Loucy (cell line): Measurements from ENCODE around the gene CAMK2N1.

ENCODE experiments used
- CTCF ChIP-seq: fragments of 200-600 bp; sonication (generic); conservative IDR thresholded peaks from 2 replicates; pipeline ENCODE4 v1.5.1; 2014; ENCODE audit warnings: mild to moderate bottlenecking, antibody characterized with exemption, low read length
- EZH2phosphoT487 ChIP-seq: fragments of 200-600 bp; IDR thresholded peaks from 2 replicates; pipeline ENCODE4 v1.6.1; 2018; ENCODE audit warnings: antibody characterized with exemption, mild to moderate bottlenecking, moderate library complexity, borderline replicate concordance

GRCh38 chr1:20454004-20454403, 32.0 kb downstream of the CAMK2N1 start:
- TF ChIP-seq CTCF (no peak), EZH2phosphoT487 (no peak)
